HL-60 (cell line): ENCODE data around the gene FGG.

Experiments
- GABPA ChIP-seq: IDR thresholded peaks from 2 replicates; pipeline ENCODE4 v1.6.1; 2012; ENCODE audit warnings: low read depth
- POLR2AphosphoS5 ChIP-seq: IDR thresholded peaks from 2 replicates; pipeline ENCODE4 v1.6.1; 2012; ENCODE audit warnings: low read depth
- REST ChIP-seq: IDR thresholded peaks from 2 replicates; pipeline ENCODE4 v1.6.1; 2012; ENCODE audit warnings: low read depth; ENCODE audit not compliant: insufficient replicate concordance
- SPI1 ChIP-seq: IDR thresholded peaks from 2 replicates; pipeline ENCODE4 v1.6.1; 2012; ENCODE audit warnings: low read depth, mild to moderate bottlenecking, borderline replicate concordance
- TF ChIP-seq, protein P1 (sequence below): IDR thresholded peaks from one replicate; pipeline ENCODE4 v1.5.1; 2011; ENCODE audit warnings: low read length, control low read depth, inconsistent platforms; ENCODE audit not compliant: insufficient read depth

- TF ChIP-seq POLR2AphosphoS5: no peak
- TF ChIP-seq, protein P1, sequence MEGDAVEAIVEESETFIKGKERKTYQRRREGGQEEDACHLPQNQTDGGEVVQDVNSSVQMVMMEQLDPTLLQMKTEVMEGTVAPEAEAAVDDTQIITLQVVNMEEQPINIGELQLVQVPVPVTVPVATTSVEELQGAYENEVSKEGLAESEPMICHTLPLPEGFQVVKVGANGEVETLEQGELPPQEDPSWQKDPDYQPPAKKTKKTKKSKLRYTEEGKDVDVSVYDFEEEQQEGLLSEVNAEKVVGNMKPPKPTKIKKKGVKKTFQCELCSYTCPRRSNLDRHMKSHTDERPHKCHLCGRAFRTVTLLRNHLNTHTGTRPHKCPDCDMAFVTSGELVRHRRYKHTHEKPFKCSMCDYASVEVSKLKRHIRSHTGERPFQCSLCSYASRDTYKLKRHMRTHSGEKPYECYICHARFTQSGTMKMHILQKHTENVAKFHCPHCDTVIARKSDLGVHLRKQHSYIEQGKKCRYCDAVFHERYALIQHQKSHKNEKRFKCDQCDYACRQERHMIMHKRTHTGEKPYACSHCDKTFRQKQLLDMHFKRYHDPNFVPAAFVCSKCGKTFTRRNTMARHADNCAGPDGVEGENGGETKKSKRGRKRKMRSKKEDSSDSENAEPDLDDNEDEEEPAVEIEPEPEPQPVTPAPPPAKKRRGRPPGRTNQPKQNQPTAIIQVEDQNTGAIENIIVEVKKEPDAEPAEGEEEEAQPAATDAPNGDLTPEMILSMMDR: no peak
- no peak for TF ChIP-seq SPI1
- TF ChIP-seq REST: no peak
- TF ChIP-seq GABPA: no peak
Measured at GRCh38 chr4:154620111-154620510, 7.7 kb upstream of the FGG start.
